GM12878 (cell line): ENCODE results near the gene CRIM1. TPM values are rescaled to one million over a fixed set of nuclear protein-coding genes. Genes with fewer than 3 reads are reported as not detected.

ENCODE experiments used
- ATAC-seq: fragments of 200-7000 bp; cut with Tn5 transposase; 3 replicates; pipeline ENCODE4 v1.9.1; 2020; ENCODE audit warnings: mild to moderate bottlenecking, moderate library complexity
- BruUV-seq: library from RNA; stranded (reverse); fragments of 400-500 nt; replicated peaks from 2 replicates; lab custom pipeline; 2021; lab: Mats Ljungman, UMichigan
- CTCF ChIA-PET: fragments of 300-600 bp; sonication (Branson Sonifier 250); formaldehyde crosslinking; extraction: SDS; loops from one replicate; lab custom pipeline; 2021; ENCODE audit warnings: inconsistent platforms; lab: Yijun Ruan, JAX
- POLR2A ChIA-PET: fragments of 350-600 bp; formaldehyde crosslinking; extraction: SDS; loops from one replicate; lab custom pipeline; 2021; ENCODE audit warnings: inconsistent platforms; lab: Charles Lee
- RAD21 ChIA-PET: fragments of 300-600 bp; sonication (Branson Sonifier 250); formaldehyde crosslinking; loops from one replicate; lab custom pipeline; 2023; ENCODE audit warnings: antibody characterized with exemption; ENCODE audit not compliant: unreplicated experiment; lab: Charles Lee
- SMC1A ChIA-PET: fragments of 300-600 bp; sonication (Branson Sonifier 250); formaldehyde crosslinking; loops from one replicate; lab custom pipeline; 2023; ENCODE audit not compliant: unreplicated experiment, uncharacterized antibody; lab: Charles Lee
- DNase-seq: peaks from one replicate; pipeline ENCODE4 v3.0.0-alpha.2; 2011; ENCODE audit warnings: low read depth, low spot score
- FAIRE-seq: peaks from 3 replicates; lab custom pipeline; 2011; peaks lifted over from hg19 to GRCh38; lab: Jason Lieb, UNC
- H2AFZ ChIP-seq: 2 replicates; pipeline ENCODE4 v1.6.0; 2011; ENCODE audit warnings: low read depth, low read length, control low read depth; ENCODE audit not compliant: control insufficient read depth
- H3K27ac ChIP-seq: 2 replicates; pipeline ENCODE4 v1.5.1; 2011; ENCODE audit warnings: control low read depth; ENCODE audit not compliant: control insufficient read depth, insufficient read depth
- H3K27me3 ChIP-seq, 2 experiments: replicated peaks in 1 of 2; 2 replicates each; pipeline versions ENCODE4 v1.6.0 to v1.6.1; 2011; ENCODE audit warnings: low read length in 1 of 2; ENCODE audit not compliant: control insufficient read depth in 2 of 2, insufficient read depth in 2 of 2
- H3K36me3 ChIP-seq, 2 experiments: 2 replicates each; pipeline ENCODE4 v1.5.1; 2011; ENCODE audit warnings: low read length in 1 of 2; ENCODE audit not compliant: control insufficient read depth in 2 of 2, insufficient read depth in 2 of 2
- H3K4me1 ChIP-seq: 2 replicates; pipeline ENCODE4 v1.6.1; 2011; ENCODE audit warnings: mild to moderate bottlenecking, low read length, moderate library complexity, mixed read lengths; ENCODE audit not compliant: control insufficient read depth, insufficient read depth
- H3K4me2 ChIP-seq: 2 replicates; pipeline ENCODE4 v1.6.0; 2011; ENCODE audit warnings: control low read depth; ENCODE audit not compliant: control insufficient read depth, insufficient read depth
- H3K4me3 ChIP-seq: fragments of 200-600 bp; sonication (generic); 2 replicates; pipeline ENCODE4 v1.5.1; 2016
- H3K79me2 ChIP-seq: 2 replicates; pipeline ENCODE4 v1.6.0; 2011; ENCODE audit warnings: low read length; ENCODE audit not compliant: control insufficient read depth, insufficient read depth
- H3K9ac ChIP-seq: 2 replicates; pipeline ENCODE4 v1.8.0; 2011; ENCODE audit warnings: low read length, control low read depth, mixed read lengths; ENCODE audit not compliant: control insufficient read depth, insufficient read depth
- H3K9me3 ChIP-seq: replicated peaks from 3 replicates; pipeline ENCODE4 v1.5.1; 2011; ENCODE audit warnings: mild to moderate bottlenecking, low read length; ENCODE audit not compliant: control insufficient read depth, insufficient read depth
- H4K20me1 ChIP-seq: 2 replicates; pipeline ENCODE4 v1.6.0; 2011; ENCODE audit not compliant: control insufficient read depth, insufficient read depth
- CBX3 ChIP-seq: fragments of 200-600 bp; sonication (generic); IDR thresholded peaks from 2 replicates; pipeline ENCODE4 v1.6.1; 2016; ENCODE audit warnings: low read depth, borderline replicate concordance
- CEBPB ChIP-seq, 2 experiments: fragments of 150-350 bp in 1 of 2; IDR thresholded peaks; 2 replicates each; pipeline ENCODE4 v1.6.1; 2012 to 2014; ENCODE audit warnings: low read depth in 2 of 2, low read length in 2 of 2, borderline replicate concordance in 1 of 2, inconsistent platforms in 1 of 2
- IRF5 ChIP-seq: fragments of 450-650 bp; IDR thresholded peaks from 2 replicates; pipeline ENCODE4 v1.6.1; 2017; ENCODE audit warnings: borderline replicate concordance
- MTA3 ChIP-seq: IDR thresholded peaks from 2 replicates; pipeline ENCODE4 v1.6.1; 2012; ENCODE audit warnings: low read length, inconsistent platforms, borderline replicate concordance
- MYB ChIP-seq: fragments of 150-350 bp; IDR thresholded peaks from 2 replicates; pipeline ENCODE4 v1.6.1; 2014; ENCODE audit warnings: mild to moderate bottlenecking, low read depth, low read length, borderline replicate concordance
- POLR2AphosphoS5 ChIP-seq: IDR thresholded peaks from 2 replicates; pipeline ENCODE4 v1.6.1; 2011; ENCODE audit warnings: mild to moderate bottlenecking, low read length, inconsistent platforms
- POU2F2 ChIP-seq: IDR thresholded peaks from 3 replicates; pipeline ENCODE4 v1.6.1; 2011; ENCODE audit warnings: low read depth, mild to moderate bottlenecking, low read length, borderline replicate concordance
- PRDM15 ChIP-seq: fragments of 450-650 bp; formaldehyde crosslinking; IDR thresholded peaks from 2 replicates; pipeline ENCODE4 v1.4.0; 2020; ENCODE audit warnings: mild to moderate bottlenecking, moderate library complexity
- SRF ChIP-seq, 2 experiments: IDR thresholded peaks; 2 replicates each; pipeline ENCODE4 v1.6.1; 2011; ENCODE audit warnings: low read depth in 2 of 2, low read length in 2 of 2, mild to moderate bottlenecking in 1 of 2, moderate library complexity in 1 of 2
- TCF12 ChIP-seq: IDR thresholded peaks from 2 replicates; pipeline ENCODE4 v1.6.1; 2011; ENCODE audit warnings: low read depth, mild to moderate bottlenecking, low read length
- ZNF274 ChIP-seq: IDR thresholded peaks from one replicate; pipeline ENCODE4 v1.8.0; 2011; ENCODE audit not compliant: insufficient read length, insufficient read depth
- ZNF384 ChIP-seq: IDR thresholded peaks from 2 replicates; pipeline ENCODE4 v1.6.1; 2012; ENCODE audit warnings: low read depth, mild to moderate bottlenecking, low read length, improper control_type of control experiment, borderline replicate concordance
- ZNF592 ChIP-seq: fragments of 450-650 bp; IDR thresholded peaks from 2 replicates; pipeline ENCODE4 v1.6.1; 2017; ENCODE audit warnings: mild to moderate bottlenecking, moderate library complexity
- WGBS: methylation state at CpG from one replicate; pipeline ENCODE4 v1.1.6; 2016; ENCODE audit warnings: low lambda C conversion rate; ENCODE audit not compliant: insufficient replicate concordance, insufficient coverage; ENCODE audit errors: missing lambda C conversion rate; 5-methylcytosine and 5-hydroxymethylcytosine counted together
- in situ Hi-C: fragments of 300-500 bp; cut with MboI; formaldehyde crosslinking; loops from 9 replicates; pipeline ENCODE4 v1.14.3; 2018; ENCODE audit warnings: mixed read lengths
- intact Hi-C: fragments of 100-400 bp; cut with micrococcal nuclease; formaldehyde crosslinking; loops from one replicate; pipeline ENCODE4 v1.14.2; 2022; ENCODE audit not compliant: unreplicated experiment
- polyA plus RNA-seq, 11 experiments: library from polyadenylated mRNA; depleted of rRNA in 4 of 11; unstranded in 6 of 11; stranded (reverse) in 5 of 11; fragments of >200 nt; fragmentation: Nextera tagmentation in 4 of 11; fragmentation: Illumina TruSeq in 1 of 11; extraction: Ambion mirVana in 4 of 11; extraction: Trizol in 1 of 11; gene quantifications; 1 replicate in 1 of 11; 2 replicates in 10 of 11; pipeline versions ENCODE4 v1.2.1 to v1.2.3, GENCODE V29; 2011 to 2016; ENCODE audit warnings: inconsistent platforms in 2 of 11, missing spikeins in 2 of 11, low read depth in 1 of 11
- total RNA-seq, 4 experiments: library from RNA; depleted of rRNA in 3 of 4; stranded (reverse); fragments of >200 nt in 3 of 4; fragmentation: Illumina TruSeq in 1 of 4; extraction: Trizol in 1 of 4; gene quantifications; 2 replicates each; pipeline versions ENCODE4 v1.2.1 to v1.2.3, GENCODE V29; 2013 to 2021

CRIM1 gene
- total and polyA plus RNA-seq, 10 of the 15 experiments (the other 5 are each of a cell fraction or from before 2014, with no cell fraction given): 0.42 to 7.4 (median 3.1) TPM

GRCh38 chr2:36413218-36413617, 57.6 kb downstream of the CRIM1 start:
- SMC1A ChIA-PET: interaction anchor here (1.1 to 1.5 kb wide), 4 partner anchors 9 to 114 kb away, joined by 3 to 4 read pairs (median 4); no protein-coding TSS in a partner anchor
- H3K4me1 ChIP-seq: no peaks in the 10 kb centered on the region
- H3K27me3 ChIP-seq: no peaks in the 10 kb centered on the region
- ATAC-seq: no peak
- no peak for TF ChIP-seq ZNF592
- no peak for TF ChIP-seq ZNF384
- TF ChIP-seq CBX3: no peak
- no peak for TF ChIP-seq MYB
- no peak for TF ChIP-seq IRF5
- TF ChIP-seq SRF (IDR thresholded peaks at IDR 0.05; ENCODE audit: low read depth in 2 of 2, low read length in 2 of 2): no peak
- TF ChIP-seq CEBPB (IDR thresholded peaks at IDR 0.05; ENCODE audit: borderline replicate concordance in 1 of 2, low read depth in 2 of 2, low read length in 2 of 2): no peak
- TF ChIP-seq ZNF274: no peak
- no peak for TF ChIP-seq MTA3
- TF ChIP-seq POLR2AphosphoS5: no peak
- TF ChIP-seq TCF12: no peak
- no peak for TF ChIP-seq POU2F2
- no peak for TF ChIP-seq PRDM15 (CRISPR knock-in tag)
- TF ChIP-seq, all 136 proteins: peak for 0
- no peak overlapping the region for H2AFZ ChIP-seq
- DNase-seq (no peak), FAIRE-seq (no peak)
- H3K4me2 ChIP-seq: no peak overlapping the region
- H3K79me2 ChIP-seq: no peaks in the 10 kb centered on the region
- H3K36me3 ChIP-seq: no peaks in the 10 kb centered on the region
- no peak overlapping the region for H3K9ac ChIP-seq
- no peak overlapping the region for H3K4me3 ChIP-seq
- POLR2A ChIA-PET: no interaction called here
- in situ Hi-C loops: no loop called here
- no peak overlapping the region for H3K27ac ChIP-seq
- BruUV-seq: no TSS peak
- RAD21 ChIA-PET: no interaction called here
- 50% methylated on average over 4 of the region's 4 CpGs for WGBS
- intact Hi-C loops: no loop called here
- H4K20me1 ChIP-seq: no peaks in the 10 kb centered on the region
- H3K9me3 ChIP-seq: no peaks in the 10 kb centered on the region
- CTCF ChIA-PET: interaction anchor here (1.0 kb wide), 1 partner anchor 8 kb away, joined by 3 read pairs; no protein-coding TSS in a partner anchor
